GM23338 (cell line): ENCODE measurements around the gene EVX2. TPM values are rescaled to one million over a fixed set of nuclear protein-coding genes. Genes with fewer than 3 reads are reported as not detected.

Experiments used
- ATAC-seq: fragments of 200-7000 bp; cut with Tn5 transposase; 3 replicates; pipeline ENCODE4 v1.9.1; 2020
- DNase-seq: peaks from one replicate; pipeline ENCODE4 v3.0.0-alpha.2; 2015; ENCODE audit warnings: low spot score
- H2AFZ ChIP-seq: fragments of 200-600 bp; sonication (generic); 2 replicates; pipeline ENCODE4 v1.8.0; 2016; ENCODE audit warnings: antibody characterized with exemption, mild to moderate bottlenecking, moderate library complexity
- H3F3A ChIP-seq: fragments of 200-600 bp; sonication (generic); replicated peaks from 2 replicates; pipeline ENCODE4 v1.8.0; 2017; ENCODE audit warnings: antibody characterized with exemption, mixed run types, low read depth
- H3K27ac ChIP-seq: fragments of 200-600 bp; sonication (generic); 2 replicates; pipeline ENCODE4 v1.6.1; 2016; ENCODE audit warnings: low read depth
- H3K27me3 ChIP-seq: fragments of 200-600 bp; sonication (generic); 2 replicates; pipeline ENCODE4 v1.8.0; 2016; ENCODE audit warnings: mild to moderate bottlenecking, mixed run types, moderate library complexity; ENCODE audit not compliant: insufficient read depth
- H3K36me3 ChIP-seq: fragments of 200-600 bp; sonication (generic); 2 replicates; pipeline ENCODE4 v1.8.0; 2016; ENCODE audit warnings: mild to moderate bottlenecking; ENCODE audit not compliant: insufficient read depth
- H3K4me1 ChIP-seq: fragments of 200-600 bp; sonication (generic); 2 replicates; pipeline ENCODE4 v1.8.0; 2016; ENCODE audit warnings: mild to moderate bottlenecking, moderate library complexity; ENCODE audit not compliant: insufficient read depth
- H3K4me2 ChIP-seq: fragments of 200-600 bp; sonication (generic); 2 replicates; pipeline ENCODE4 v1.7.1; 2017; ENCODE audit warnings: mixed run types
- H3K4me3 ChIP-seq: fragments of 200-600 bp; sonication (generic); 2 replicates; pipeline ENCODE4 v1.6.1; 2016; ENCODE audit warnings: mixed run types
- H3K79me2 ChIP-seq: fragments of 200-600 bp; sonication (generic); replicated peaks from 2 replicates; pipeline ENCODE4 v1.8.0; 2017; ENCODE audit warnings: mild to moderate bottlenecking; ENCODE audit not compliant: insufficient read depth
- H3K9me2 ChIP-seq: fragments of 200-600 bp; sonication (generic); 2 replicates; pipeline ENCODE4 v1.8.0; 2017; ENCODE audit not compliant: insufficient read depth
- H4K20me1 ChIP-seq: fragments of 200-600 bp; sonication (generic); replicated peaks from 2 replicates; pipeline ENCODE4 v1.8.0; 2017; ENCODE audit warnings: mild to moderate bottlenecking; ENCODE audit not compliant: insufficient read depth
- H3K27ac Mint-ChIP-seq: 2 replicates; pipeline ENCODE4 v1.8.0; 2020; ENCODE audit warnings: inconsistent platforms, mild to moderate bottlenecking, moderate library complexity, mixed read lengths
- H3K27me3 Mint-ChIP-seq: 3 replicates; pipeline ENCODE4 v1.8.0; 2022; ENCODE audit warnings: low read depth, mild to moderate bottlenecking, moderate library complexity, mixed read lengths, inconsistent platforms; ENCODE audit not compliant: insufficient read depth, poor library complexity
- H3K36me3 Mint-ChIP-seq: 3 replicates; pipeline ENCODE4 v1.8.0; 2021; ENCODE audit warnings: low read depth, mild to moderate bottlenecking, inconsistent platforms, moderate library complexity, mixed read lengths
- H3K4me1 Mint-ChIP-seq: 3 replicates; pipeline ENCODE4 v1.8.0; 2020; ENCODE audit warnings: mild to moderate bottlenecking, inconsistent platforms, mixed read lengths
- H3K4me3 Mint-ChIP-seq: 3 replicates; pipeline ENCODE4 v1.8.0; 2021; ENCODE audit warnings: moderate library complexity, mild to moderate bottlenecking, inconsistent platforms, mixed read lengths
- H3K9me3 Mint-ChIP-seq: 3 replicates; pipeline ENCODE4 v1.8.0; 2020; ENCODE audit warnings: moderate library complexity, mild to moderate bottlenecking, inconsistent platforms, mixed read lengths
- EZH2 ChIP-seq: fragments of 200-600 bp; sonication (generic); IDR thresholded peaks from one replicate; pipeline ENCODE4 v1.8.0; 2017; ENCODE audit warnings: antibody characterized with exemption, mild to moderate bottlenecking, low read depth; ENCODE audit not compliant: unreplicated experiment
- EZH2phosphoT487 ChIP-seq: fragments of 200-600 bp; sonication (generic); IDR thresholded peaks from one replicate; pipeline ENCODE4 v1.8.1; 2018; ENCODE audit warnings: antibody characterized with exemption; ENCODE audit not compliant: unreplicated experiment
- REST ChIP-seq: IDR thresholded peaks from one replicate; pipeline ENCODE4 v1.6.1; 2018; ENCODE audit warnings: antibody characterized with exemption; ENCODE audit not compliant: unreplicated experiment
- polyA plus RNA-seq: library from polyadenylated mRNA; unstranded; fragments of >200 nt; fragmentation: Nextera tagmentation; extraction: Ambion mirVana; gene quantifications from 2 replicates; pipeline ENCODE4 v1.2.1, GENCODE V29; 2016
- total RNA-seq: library from RNA; depleted of rRNA; stranded (reverse); fragments of >200 nt; shearing (Covaris generic); gene quantifications from 2 replicates; pipeline ENCODE4 v1.2.3, GENCODE V29; 2014

EVX2 gene
- total and polyA plus RNA-seq, 2 experiments from 2014 or later = 0.03 TPM; not detected in 1

DNA sequence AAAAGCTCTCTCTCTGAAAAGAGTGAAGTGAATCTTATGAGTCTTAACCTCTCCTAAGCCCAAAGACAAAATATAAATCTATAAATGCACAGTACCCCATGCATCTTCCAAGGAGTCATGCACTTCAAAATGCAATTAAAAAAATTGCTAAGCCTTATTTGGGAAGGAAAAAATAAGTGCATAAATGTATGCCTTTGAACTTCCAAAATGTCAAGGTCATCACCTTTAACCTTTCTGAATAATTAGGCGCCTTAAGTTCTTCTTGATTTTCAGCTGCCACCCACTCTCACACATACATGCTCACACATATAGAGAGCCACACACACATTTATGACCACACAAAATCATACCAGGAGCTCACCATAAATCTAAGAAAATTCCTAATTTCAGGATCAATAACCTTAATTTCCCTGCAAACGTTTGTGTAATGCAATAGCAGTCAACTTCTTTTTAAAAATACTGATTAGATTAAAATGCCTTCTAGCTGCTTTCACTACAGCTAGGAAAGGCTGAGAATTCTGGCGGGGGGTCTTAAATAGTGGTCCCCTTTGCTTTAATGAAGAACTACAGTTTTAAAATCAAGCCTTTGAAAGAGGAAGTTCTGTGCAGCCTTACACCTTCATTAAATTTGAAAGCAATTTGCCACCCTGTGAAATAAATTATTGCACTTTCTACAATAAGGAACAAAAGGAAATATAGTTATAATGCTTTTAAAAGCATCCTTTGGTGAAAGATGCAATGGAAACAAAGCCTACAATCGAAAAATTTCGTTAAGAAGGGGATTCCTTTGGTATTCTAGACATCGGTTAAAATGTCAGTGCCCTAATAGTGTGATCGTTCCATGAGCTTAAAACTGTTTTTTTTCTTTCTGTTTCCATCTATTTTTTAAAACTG, 26.9 kb upstream of the EVX2 start:
- ATAC-seq (no peak), DNase-seq (no peak)
- H3K4me1 Mint-ChIP-seq = peaks cover 20% of the 10 kb centered on the region
- H3K36me3 ChIP-seq = no peaks in the 10 kb centered on the region
- no peak overlapping the region for H2AFZ ChIP-seq
- H3F3A ChIP-seq = peaks cover 51% of the 10 kb centered on the region
- H4K20me1 ChIP-seq = peaks cover 31% of the 10 kb centered on the region
- no peaks in the 10 kb centered on the region for H3K9me2 ChIP-seq
- H3K27me3 ChIP-seq = peaks cover 99% of the 10 kb centered on the region
- peaks cover 3% of the 10 kb centered on the region for H3K9me3 Mint-ChIP-seq
- H3K4me3 ChIP-seq = no peak overlapping the region
- no peaks in the 10 kb centered on the region; the same call in 2 of the 3 replicates for H3K36me3 Mint-ChIP-seq
- H3K27ac Mint-ChIP-seq = no peak overlapping the region
- H3K4me1 ChIP-seq = peaks cover 37% of the 10 kb centered on the region
- no peak overlapping the region for H3K4me3 Mint-ChIP-seq
- no peak overlapping the region for H3K27ac ChIP-seq
- H3K27me3 Mint-ChIP-seq = peaks cover 94% of the 10 kb centered on the region
- TF ChIP-seq EZH2 = peak; percentile 65
- no peak for TF ChIP-seq REST
- no peaks in the 10 kb centered on the region for H3K79me2 ChIP-seq
- no peak overlapping the region for H3K4me2 ChIP-seq

GRCh38 chr2:176109946-176110345, 26.2 kb upstream of the EVX2 start:
- H2AFZ ChIP-seq = no peak overlapping the region
- H4K20me1 ChIP-seq = peaks cover 31% of the 10 kb centered on the region
- Mint-ChIP-seq H3K4me1 (peaks cover 22% of the 10 kb centered on the region), H3K27me3 (peaks cover 94% of the 10 kb centered on the region), H3K9me3 (peaks cover 5% of the 10 kb centered on the region), H3K36me3 (no peaks in the 10 kb centered on the region; the same call in 2 of the 3 replicates), H3K4me3 (no peak overlapping the region), H3K27ac (no peak overlapping the region)
- H3K9me2 ChIP-seq = no peaks in the 10 kb centered on the region
- no peak overlapping the region for H3K4me3 ChIP-seq
- H3K79me2 ChIP-seq = no peaks in the 10 kb centered on the region
- DNase-seq (no peak), ATAC-seq (no peak)
- H3K27ac ChIP-seq = no peak overlapping the region
- TF ChIP-seq EZH2 = peak; percentile 60
- no peak for TF ChIP-seq EZH2phosphoT487
- H3K36me3 ChIP-seq = no peaks in the 10 kb centered on the region
- H3K4me2 ChIP-seq = no peak overlapping the region
- peaks cover 99% of the 10 kb centered on the region for H3K27me3 ChIP-seq
- peaks cover 37% of the 10 kb centered on the region for H3K4me1 ChIP-seq
- peaks cover 48% of the 10 kb centered on the region for H3F3A ChIP-seq
